ENCODE data around the gene OR12D2. TPM values are rescaled to one million over a fixed set of nuclear protein-coding genes. Genes with fewer than 3 reads are reported as not detected.

OR12D2 gene
- total RNA-seq, 2 experiments from 2014 or later, result not detected

DNA sequence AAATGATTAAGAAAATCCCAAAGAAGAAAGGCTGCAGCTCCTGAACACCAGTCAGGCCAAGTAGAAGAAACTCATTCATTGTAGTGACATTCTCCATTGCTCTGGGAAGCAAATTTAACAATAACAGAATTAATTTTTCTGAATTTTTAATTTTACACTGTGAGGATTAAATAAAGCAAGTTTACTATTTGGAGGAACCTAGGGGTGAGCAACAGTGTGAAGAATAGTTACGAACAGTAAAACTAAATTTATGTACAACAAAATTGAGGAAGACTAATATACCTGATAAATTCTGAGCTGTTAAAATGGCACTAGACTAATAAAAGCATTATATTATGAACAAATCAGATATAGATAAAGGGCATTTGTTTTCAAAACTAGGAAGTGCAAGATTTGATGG lies 20.2 kb upstream of the OR12D2 start, which contains the start of gene OR12D3:
OR12D3 (minus strand) TSS at position 101 of the 400 bp plus-strand sequence; CDS start at position 97, 4 bp downstream.
- TF ChIP-seq CTCF (IDR thresholded peaks at IDR 0.05), result no peak
- Mint-ChIP-seq H3K27ac (no peak within 1 kb of the TSS), H3K4me3 (no peak within 1 kb of the TSS), H3K4me1 (ENCODE audit: low read depth) (no peaks in the 10 kb centered on the region), H3K9me3 (no peaks in the 10 kb centered on the region), H3K36me3 (ENCODE audit: low read depth) (no peaks in the 10 kb centered on the region), H3K27me3 (peaks cover 31% of the 10 kb centered on the region)
- POLR2A ChIA-PET, result no interaction called here
- intact Hi-C loops (cut with micrococcal nuclease), result no loop called here
- ATAC-seq, result no peak
- CTCF ChIA-PET, result interaction anchor here (1.0 kb wide), 1 partner anchor 279 kb away, joined by 3 read pairs; no protein-coding TSS in a partner anchor
- no peak for DNase-seq

GRCh38 chr6:29376003-29376402 lies 19.4 kb upstream of the OR12D2 start:
- CTCF ChIA-PET, result interaction anchor here (1.0 kb wide), 1 partner anchor 278 kb away, joined by 3 read pairs; no protein-coding TSS in a partner anchor
- DNase-seq (no peak), ATAC-seq (no peak)
- Mint-ChIP-seq H3K36me3 (ENCODE audit: low read depth) (no peaks in the 10 kb centered on the region), H3K27ac (no peak overlapping the region), H3K4me1 (ENCODE audit: low read depth) (no peaks in the 10 kb centered on the region), H3K27me3 (peaks cover 28% of the 10 kb centered on the region), H3K9me3 (no peaks in the 10 kb centered on the region), H3K4me3 (no peak overlapping the region)
- POLR2A ChIA-PET, result no interaction called here
- intact Hi-C loops (cut with micrococcal nuclease), result no loop called here
- no peak for TF ChIP-seq CTCF (IDR thresholded peaks at IDR 0.05)

DNA sequence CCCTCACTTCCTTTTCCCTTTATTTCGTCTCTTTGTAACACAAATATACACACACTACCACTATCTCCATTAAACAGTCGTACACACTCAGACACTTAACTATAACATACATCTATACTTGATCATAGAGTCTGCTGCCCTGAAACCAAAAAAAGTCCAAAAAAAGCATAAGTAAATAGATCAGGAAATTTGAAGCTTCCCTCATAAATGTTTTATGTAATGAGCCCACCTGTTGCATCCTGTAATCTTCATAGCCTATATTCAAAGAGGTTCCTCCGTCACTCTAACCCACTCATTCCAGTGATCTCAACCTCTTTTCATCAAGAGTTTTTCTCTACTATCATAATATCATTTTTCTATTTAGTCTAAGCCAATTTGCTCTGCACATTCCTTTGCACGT lies 6.9 kb upstream of the OR12D2 start:
- intact Hi-C loops (cut with micrococcal nuclease), result no loop called here
- no peaks in the 10 kb centered on the region for H3K36me3 Mint-ChIP-seq (ENCODE audit: low read depth)
- TF ChIP-seq CTCF (IDR thresholded peaks at IDR 0.05), result no peak
- H3K27ac Mint-ChIP-seq, result no peak overlapping the region
- H3K9me3 Mint-ChIP-seq, result no peaks in the 10 kb centered on the region
- ChIA-PET CTCF (no interaction called here), POLR2A (no interaction called here)
- ATAC-seq (no peak), DNase-seq (no peak)
- H3K4me1 Mint-ChIP-seq (ENCODE audit: low read depth), result no peaks in the 10 kb centered on the region
- peaks cover 31% of the 10 kb centered on the region for H3K27me3 Mint-ChIP-seq
- no peak overlapping the region for H3K4me3 Mint-ChIP-seq

DNA sequence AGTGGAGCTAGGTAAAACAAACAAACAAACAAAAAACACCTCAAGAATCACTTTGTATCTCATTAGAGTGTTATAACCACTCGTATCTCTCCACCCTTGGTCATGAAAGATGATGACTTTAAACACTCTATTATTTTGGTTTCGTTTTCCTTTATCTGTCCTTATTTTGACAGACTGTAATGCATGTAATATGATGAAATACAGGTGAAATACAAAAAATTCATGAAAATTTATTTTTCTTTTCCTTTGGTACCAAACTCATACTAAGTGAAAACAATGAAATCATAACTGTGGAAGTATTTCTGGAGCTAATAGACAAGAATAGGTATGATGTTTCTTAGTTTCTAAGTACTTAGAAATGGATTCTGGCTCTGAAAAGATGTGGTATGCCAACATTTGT lies 4.1 kb downstream of the OR12D2 start:
- ChIA-PET CTCF (interaction anchor here (1.3 kb wide), 1 partner anchor 32 kb away, joined by 3 read pairs; no protein-coding TSS in a partner anchor), POLR2A (no interaction called here)
- Mint-ChIP-seq H3K4me3 (no peak overlapping the region), H3K36me3 (ENCODE audit: low read depth) (no peaks in the 10 kb centered on the region), H3K27ac (no peak overlapping the region), H3K9me3 (no peaks in the 10 kb centered on the region), H3K4me1 (ENCODE audit: low read depth) (no peaks in the 10 kb centered on the region), H3K27me3 (peaks cover 36% of the 10 kb centered on the region)
- DNase-seq (no peak), ATAC-seq (no peak)
- no peak for TF ChIP-seq CTCF (IDR thresholded peaks at IDR 0.05)
- intact Hi-C loops (cut with micrococcal nuclease), result no loop called here

GRCh38 chr6:29403801-29404200 lies 8.4 kb downstream of the OR12D2 start:
- intact Hi-C loops (cut with micrococcal nuclease), result no loop called here
- ATAC-seq (no peak), DNase-seq (no peak)
- no peak overlapping the region for H3K27ac Mint-ChIP-seq
- peaks cover 39% of the 10 kb centered on the region for H3K27me3 Mint-ChIP-seq
- POLR2A ChIA-PET, result no interaction called here
- no peak for TF ChIP-seq CTCF (IDR thresholded peaks at IDR 0.05)
- CTCF ChIA-PET, result no interaction called here
- no peak overlapping the region for H3K4me3 Mint-ChIP-seq
- H3K36me3 Mint-ChIP-seq (ENCODE audit: low read depth), result no peaks in the 10 kb centered on the region
- no peaks in the 10 kb centered on the region for H3K4me1 Mint-ChIP-seq (ENCODE audit: low read depth)
- H3K9me3 Mint-ChIP-seq, result no peaks in the 10 kb centered on the region
